Measurements from ENCODE around the gene TNIK. TPM values are rescaled to one million over a fixed set of nuclear protein-coding genes. Genes with fewer than 3 reads are reported as not detected.

TNIK gene
- total RNA-seq, 1 donor from 2014 or later: 9.3 TPM

- no peak for DNase-seq (ENCODE audit: low spot score in 2 of 2, unreplicated experiment in 2 of 2)
- Mint-ChIP-seq H3K36me3 (no peaks in the 10 kb centered on the region), H3K4me1 (peaks cover 20% of the 10 kb centered on the region), H3K27ac (no peak overlapping the region), H3K27me3 (ENCODE audit: low read depth) (no peaks in the 10 kb centered on the region), H3K4me3 (no peak overlapping the region), H3K9me3 (peaks cover 9% of the 10 kb centered on the region)
- TF ChIP-seq CTCF (IDR thresholded peaks at IDR 0.05; ENCODE audit: unreplicated experiment): no peak
Observed at GRCh38 chr3:171401432-171401831, 58.8 kb downstream of the TNIK start.

GRCh38 chr3:171399842-171400241 is 60.4 kb downstream of the TNIK start:
- no peak for TF ChIP-seq CTCF (IDR thresholded peaks at IDR 0.05; ENCODE audit: unreplicated experiment)
- peaks cover 5% of the 10 kb centered on the region for H3K9me3 Mint-ChIP-seq
- no peak overlapping the region for H3K4me3 Mint-ChIP-seq
- H3K36me3 Mint-ChIP-seq: no peaks in the 10 kb centered on the region
- DNase-seq (ENCODE audit: low spot score in 2 of 2, unreplicated experiment in 2 of 2): no peak
- no peaks in the 10 kb centered on the region for H3K27me3 Mint-ChIP-seq (ENCODE audit: low read depth)
- no peak overlapping the region for H3K27ac Mint-ChIP-seq
- H3K4me1 Mint-ChIP-seq: peaks cover 23% of the 10 kb centered on the region

GRCh38 chr3:171398343-171398742 is 61.9 kb downstream of the TNIK start:
- no peaks in the 10 kb centered on the region for H3K27me3 Mint-ChIP-seq (ENCODE audit: low read depth)
- no peak for TF ChIP-seq CTCF (IDR thresholded peaks at IDR 0.05; ENCODE audit: unreplicated experiment)
- DNase-seq (ENCODE audit: low spot score in 2 of 2, unreplicated experiment in 2 of 2): no peak
- no peak overlapping the region for H3K27ac Mint-ChIP-seq
- H3K36me3 Mint-ChIP-seq: no peaks in the 10 kb centered on the region
- no peak overlapping the region for H3K4me3 Mint-ChIP-seq
- peaks cover 12% of the 10 kb centered on the region for H3K4me1 Mint-ChIP-seq
- H3K9me3 Mint-ChIP-seq: peaks cover 5% of the 10 kb centered on the region

GRCh38 chr3:171397089-171397488 is 63.1 kb downstream of the TNIK start:
- no peak for TF ChIP-seq CTCF (IDR thresholded peaks at IDR 0.05; ENCODE audit: unreplicated experiment)
- DNase-seq (ENCODE audit: low spot score in 2 of 2, unreplicated experiment in 2 of 2): no peak
- Mint-ChIP-seq H3K36me3 (no peaks in the 10 kb centered on the region), H3K4me3 (no peak overlapping the region), H3K27ac (no peak overlapping the region), H3K27me3 (ENCODE audit: low read depth) (no peaks in the 10 kb centered on the region), H3K4me1 (peaks cover 19% of the 10 kb centered on the region), H3K9me3 (peaks cover under 1% of the 10 kb centered on the region)

GRCh38 chr3:171396048-171396447 is 64.2 kb downstream of the TNIK start:
- peaks cover 5% of the 10 kb centered on the region for H3K36me3 Mint-ChIP-seq

More at GRCh38 chr3:171396048-171396447, 64.2 kb downstream of the TNIK start:
- TF ChIP-seq CTCF (IDR thresholded peaks at IDR 0.05; ENCODE audit: unreplicated experiment): no peak
- H3K27me3 Mint-ChIP-seq (ENCODE audit: low read depth): no peaks in the 10 kb centered on the region
- DNase-seq (ENCODE audit: low spot score in 2 of 2, unreplicated experiment in 2 of 2): no peak
- no peak overlapping the region for H3K27ac Mint-ChIP-seq
- H3K9me3 Mint-ChIP-seq: peaks cover 11% of the 10 kb centered on the region
- H3K4me3 Mint-ChIP-seq: no peak overlapping the region
- peaks cover 15% of the 10 kb centered on the region for H3K4me1 Mint-ChIP-seq

Data from mesothelial cell of epicardium (in vitro differentiated cells).